NCI-H1436 (cell line): ENCODE data around the gene TTC8.

ENCODE experiments used
- DNase-seq: peaks from one replicate; lab custom pipeline; 2025; lab: John Stamatoyannopoulos, UW

The TTC8 gene

GRCh38 chr14:88868558-88869159 lies 44.2 kb downstream of the TTC8 start:
- peak; percentile 50 for DNase-seq

GRCh38 chr14:88870777-88871176 lies 46.3 kb downstream of the TTC8 start:
- peak; percentile 94 for DNase-seq

- DNase-seq, result no peak
Observed at GRCh38 chr14:88871429-88871828, 47.0 kb downstream of the TTC8 start.

- DNase-seq, result no peak
Observed at GRCh38 chr14:88872976-88873375, 48.5 kb downstream of the TTC8 start.

GRCh38 chr14:88877192-88877591 lies 52.7 kb downstream of the TTC8 start:
- DNase-seq, result no peak

GRCh38 chr14:88879022-88879421 lies 54.6 kb downstream of the TTC8 start:
- no peak for DNase-seq

- DNase-seq, result no peak
Observed at GRCh38 chr14:88882236-88882635, 57.8 kb downstream of the TTC8 start.

- no peak for DNase-seq
Observed at GRCh38 chr14:88895116-88895515, 70.7 kb downstream of the TTC8 start.

GRCh38 chr14:88901189-88901588 lies 76.7 kb downstream of the TTC8 start:
- no peak for DNase-seq

GRCh38 chr14:88901991-88902390 lies 77.5 kb downstream of the TTC8 start:
- no peak for DNase-seq

GRCh38 chr14:88902850-88903249 lies 78.4 kb downstream of the TTC8 start:
- no peak for DNase-seq

- DNase-seq, result no peak
Observed at GRCh38 chr14:88904206-88904647, 79.8 kb downstream of the TTC8 start.

- DNase-seq, result no peak
Observed at GRCh38 chr14:88904864-88905263, 80.4 kb downstream of the TTC8 start.

GRCh38 chr14:88908216-88908615 lies 83.8 kb downstream of the TTC8 start:
- DNase-seq, result no peak

- no peak for DNase-seq
Observed at GRCh38 chr14:88910386-88910785, 85.9 kb downstream of the TTC8 start.

GRCh38 chr14:88911809-88912208 lies 87.4 kb downstream of the TTC8 start:
- DNase-seq, result no peak

- DNase-seq, result no peak
Observed at GRCh38 chr14:88914956-88915355, 90.5 kb downstream of the TTC8 start.

GRCh38 chr14:88919502-88919901 lies 95.1 kb downstream of the TTC8 start:
- DNase-seq, result no peak
